Activated CD4-positive, alpha-beta T cell treated with anti-CD3 and anti-CD28 coated beads for 36 hours (primary cell): Measurements from ENCODE around the gene CELA2B. TPM values are rescaled to one million over a fixed set of nuclear protein-coding genes. Genes with fewer than 3 reads are reported as not detected.
"Not testable (repeated sequence)": the region's sequence is repeated elsewhere in the genome, so short reads cannot be mapped to it uniquely, and the experiment has no call there.

Experiments used
- ATAC-seq: fragments of 200-7000 bp; cut with Tn5 transposase; one replicate; pipeline ENCODE4 v1.10.0; 2021; ENCODE audit warnings: mild to moderate bottlenecking, moderate library complexity
- CTCF ChIA-PET: fragments of 350-600 bp; sonication (Branson Sonifier 250); formaldehyde crosslinking; loops from one replicate; lab custom pipeline; 2021; ENCODE audit warnings: antibody characterized with exemption; lab: Charles Lee
- POLR2A ChIA-PET: fragments of 350-600 bp; sonication (Branson Sonifier 250); formaldehyde crosslinking; loops from one replicate; lab custom pipeline; 2021; ENCODE audit warnings: antibody characterized with exemption, inconsistent platforms; lab: Charles Lee
- DNase-seq: peaks from one replicate; pipeline ENCODE4 v3.0.0-alpha.2; 2020
- H3K27ac Mint-ChIP-seq: one replicate; pipeline ENCODE4 v1.8.0; 2021; ENCODE audit warnings: mixed read lengths
- H3K27me3 Mint-ChIP-seq: one replicate; pipeline ENCODE4 v1.8.0; 2021; ENCODE audit warnings: mixed read lengths
- H3K36me3 Mint-ChIP-seq: one replicate; pipeline ENCODE4 v1.8.0; 2021; ENCODE audit warnings: low read depth, mixed read lengths
- H3K4me1 Mint-ChIP-seq: one replicate; pipeline ENCODE4 v1.8.0; 2021; ENCODE audit warnings: mixed read lengths
- H3K4me3 Mint-ChIP-seq: one replicate; pipeline ENCODE4 v1.8.0; 2021; ENCODE audit warnings: mild to moderate bottlenecking, moderate library complexity, mixed read lengths
- H3K9me3 Mint-ChIP-seq: one replicate; pipeline ENCODE4 v1.8.0; 2021; ENCODE audit warnings: low read depth, mixed read lengths
- intact Hi-C, 2 experiments: fragments of 100-400 bp; cut with DNase I in 1 of 2; cut with micrococcal nuclease in 1 of 2; formaldehyde crosslinking; loops; one replicate each; pipeline versions ENCODE4 v1.14.2 to v1.15.1; 2022 to 2024; cut with DNase I, micrococcal nuclease
- total RNA-seq, 2 experiments: library from RNA; stranded (reverse); gene quantifications; one replicate each; pipeline ENCODE4 v1.2.3, GENCODE V29; 2021

CELA2B gene
- total RNA-seq, 2 experiments from 2014 or later, result not detected

DNA sequence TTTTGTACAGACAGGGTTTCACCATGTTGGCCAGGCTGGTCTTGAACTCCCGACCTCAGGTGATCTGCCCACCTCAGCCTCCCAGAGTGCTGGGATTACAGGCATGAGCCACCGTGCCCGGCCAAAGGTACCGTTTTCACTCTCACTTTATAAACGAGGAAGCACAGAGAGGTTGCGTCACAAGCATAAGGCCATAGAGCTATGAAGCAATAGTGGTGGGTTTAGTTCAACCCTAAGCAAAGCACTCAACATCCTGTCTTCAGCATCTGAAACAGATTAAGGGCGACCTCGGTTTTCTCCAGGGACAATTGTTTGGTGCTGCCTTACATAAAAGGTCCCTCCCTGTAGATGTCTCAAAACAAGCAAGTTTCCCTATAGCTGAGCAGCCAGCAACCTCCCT lies 41.2 kb upstream of the CELA2B start:
- H3K27ac Mint-ChIP-seq, H3K9me3 Mint-ChIP-seq, H3K27me3 Mint-ChIP-seq, H3K4me3 Mint-ChIP-seq, DNase-seq, ATAC-seq, H3K36me3 Mint-ChIP-seq, H3K4me1 Mint-ChIP-seq, POLR2A ChIA-PET: not testable (repeated sequence)
- intact Hi-C loops, result loop anchor here in 1 of 2 experiments (10.0 kb wide), 1 partner anchor 310 kb away; no protein-coding TSS in a partner anchor
- CTCF ChIA-PET, result interaction anchor here (1.0 to 13.3 kb wide), 3 partner anchors 8 to 114 kb away, joined by 4 to 183 read pairs (median 4); no protein-coding TSS in a partner anchor

DNA sequence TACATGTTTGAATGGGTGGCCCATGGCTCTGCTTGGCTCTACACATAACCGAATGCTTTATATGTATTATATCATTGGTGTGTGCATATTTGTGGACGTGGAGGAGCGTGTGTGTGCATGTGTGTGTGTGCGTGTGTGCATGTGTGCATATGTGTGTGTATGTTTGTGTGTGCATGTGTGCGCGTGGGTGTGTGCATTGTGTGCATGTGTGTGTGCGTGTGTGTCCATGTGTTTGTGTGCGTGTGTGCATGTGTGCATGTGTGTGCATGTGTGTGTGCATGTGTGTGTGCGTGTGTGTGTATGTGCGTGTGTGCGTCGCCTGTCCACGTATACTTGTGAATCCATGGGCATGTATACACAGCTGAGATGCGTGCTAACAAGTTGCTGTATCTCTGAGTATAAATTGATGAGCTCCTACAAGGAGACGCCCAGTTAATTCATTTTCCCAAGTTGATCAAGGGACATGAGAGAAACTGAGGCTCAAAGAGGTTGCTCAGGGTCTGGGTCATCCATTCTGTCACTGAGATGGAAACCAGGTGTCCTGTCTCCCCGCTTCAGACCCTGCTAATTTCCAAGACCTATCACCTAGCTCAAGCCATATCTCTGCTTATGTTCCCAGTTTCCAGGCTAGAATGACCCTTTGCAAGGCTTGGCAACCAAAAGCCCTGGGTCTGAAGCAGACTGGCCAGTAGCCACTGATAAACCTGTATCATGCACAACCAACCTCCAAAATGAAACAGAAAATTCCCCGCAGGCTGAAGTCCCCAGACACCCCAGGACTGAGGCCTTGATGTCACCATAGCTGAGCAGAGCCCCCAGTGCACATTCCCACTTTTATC lies 40.4 kb upstream of the CELA2B start:
- Mint-ChIP-seq H3K4me3 (no peak overlapping the region), H3K9me3 (no peaks in the 10 kb centered on the region), H3K27me3 (no peaks in the 10 kb centered on the region), H3K27ac (no peak overlapping the region), H3K4me1 (no peaks in the 10 kb centered on the region), H3K36me3 (no peaks in the 10 kb centered on the region)
- intact Hi-C loops, result loop anchor here in 1 of 2 experiments (10.0 kb wide), 1 partner anchor 311 kb away; no protein-coding TSS in a partner anchor
- DNase-seq (no peak), ATAC-seq (no peak)
- POLR2A ChIA-PET, result interaction anchor here (0.8 kb wide), 1 partner anchor 99 kb away, joined by 4 read pairs; no protein-coding TSS in a partner anchor
- CTCF ChIA-PET, result interaction anchor here (1.2 to 13.3 kb wide), 2 partner anchors 10 to 115 kb away, joined by 4 to 183 read pairs; no protein-coding TSS in a partner anchor

DNA sequence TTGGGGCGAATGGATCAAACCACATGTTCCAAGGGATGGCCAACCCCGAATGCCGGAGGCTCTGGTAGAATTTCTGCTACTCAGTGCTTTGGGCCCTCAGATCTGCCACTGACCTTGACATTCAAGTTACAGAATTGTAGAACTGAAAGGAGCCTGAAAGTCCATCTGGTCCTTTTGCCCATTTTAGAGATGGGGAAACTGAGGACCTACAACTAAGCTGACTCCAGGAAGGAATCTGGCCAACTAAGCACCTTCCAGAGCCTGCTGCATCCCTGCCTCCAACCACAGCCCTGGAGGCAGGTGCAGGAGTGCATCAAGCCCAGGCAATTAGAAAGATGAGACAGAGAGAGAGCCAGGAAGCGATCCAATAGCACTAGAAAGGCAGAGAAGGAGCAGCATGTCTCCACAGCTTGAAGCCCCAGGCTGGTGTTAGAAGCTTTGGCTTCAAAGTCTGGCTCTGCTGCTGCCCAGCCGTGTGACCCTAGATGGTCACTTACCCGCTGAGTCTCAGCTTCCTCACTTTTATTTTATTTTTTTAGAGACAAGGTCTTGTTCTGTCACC lies 38.9 kb upstream of the CELA2B start:
- no peak for DNase-seq
- Mint-ChIP-seq H3K27me3 (no peaks in the 10 kb centered on the region), H3K9me3 (no peaks in the 10 kb centered on the region), H3K36me3 (no peaks in the 10 kb centered on the region), H3K4me3 (no peak overlapping the region), H3K4me1 (no peaks in the 10 kb centered on the region), H3K27ac (no peak overlapping the region)
- intact Hi-C loops, result loop anchor here in 1 of 2 experiments (10.0 kb wide), 1 partner anchor 312 kb away; no protein-coding TSS in a partner anchor
- POLR2A ChIA-PET, result no interaction called here
- CTCF ChIA-PET, result interaction anchor here (0.6 to 13.3 kb wide), 3 partner anchors 63 to 163 kb away, joined by 3 to 183 read pairs (median 3); no protein-coding TSS in a partner anchor
- no peak for ATAC-seq

- intact Hi-C loops, result loop anchor here in 1 of 2 experiments (10.0 kb wide), 1 partner anchor 315 kb away; no protein-coding TSS in a partner anchor
- H3K9me3 Mint-ChIP-seq, result no peaks in the 10 kb centered on the region
- no peaks in the 10 kb centered on the region for H3K36me3 Mint-ChIP-seq
- H3K27me3 Mint-ChIP-seq, result no peaks in the 10 kb centered on the region
- POLR2A ChIA-PET, result no interaction called here
- CTCF ChIA-PET, result no interaction called here
- H3K4me1 Mint-ChIP-seq, result no peaks in the 10 kb centered on the region
- DNase-seq (no peak), ATAC-seq (no peak)
- no peak overlapping the region for H3K4me3 Mint-ChIP-seq
- no peak overlapping the region for H3K27ac Mint-ChIP-seq
Observed at GRCh38 chr1:15439325-15439724, 36.6 kb upstream of the CELA2B start.

- CTCF ChIA-PET, result no interaction called here
- H3K9me3 Mint-ChIP-seq, result no peaks in the 10 kb centered on the region
Observed at GRCh38 chr1:15440357-15440756, 35.5 kb upstream of the CELA2B start.

DNA sequence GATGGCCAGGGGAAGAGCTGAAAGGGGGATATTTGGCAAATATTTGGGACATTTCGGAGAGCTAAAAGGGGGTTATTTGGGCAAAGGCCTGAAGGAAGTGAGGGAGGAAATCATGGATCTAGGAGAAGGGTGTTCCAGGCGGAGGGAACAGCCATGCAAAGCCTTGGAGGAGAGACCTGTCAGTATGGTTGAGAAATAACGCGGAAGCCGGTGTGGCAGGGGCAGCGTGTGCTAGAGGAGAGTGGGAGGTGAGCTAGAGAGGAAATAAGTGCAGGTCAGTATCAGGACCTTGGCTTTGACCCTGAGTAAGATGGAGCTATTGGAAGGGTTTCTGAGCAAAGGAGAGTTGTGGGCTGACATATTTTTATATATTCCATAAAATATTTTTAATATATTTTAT lies 34.7 kb upstream of the CELA2B start:
- POLR2A ChIA-PET, result interaction anchor here (0.7 kb wide), 1 partner anchor 1819 kb away, joined by 4 read pairs; no protein-coding TSS in a partner anchor

More at GRCh38 chr1:15440357-15440756, 35.5 kb upstream of the CELA2B start:
- intact Hi-C loops, result no loop called here
- Mint-ChIP-seq H3K27me3 (no peaks in the 10 kb centered on the region), H3K36me3 (no peaks in the 10 kb centered on the region), H3K4me1 (no peaks in the 10 kb centered on the region), H3K27ac (no peak overlapping the region), H3K4me3 (no peak overlapping the region)
- POLR2A ChIA-PET, result no interaction called here
- ATAC-seq (no peak), DNase-seq (no peak)

DNA sequence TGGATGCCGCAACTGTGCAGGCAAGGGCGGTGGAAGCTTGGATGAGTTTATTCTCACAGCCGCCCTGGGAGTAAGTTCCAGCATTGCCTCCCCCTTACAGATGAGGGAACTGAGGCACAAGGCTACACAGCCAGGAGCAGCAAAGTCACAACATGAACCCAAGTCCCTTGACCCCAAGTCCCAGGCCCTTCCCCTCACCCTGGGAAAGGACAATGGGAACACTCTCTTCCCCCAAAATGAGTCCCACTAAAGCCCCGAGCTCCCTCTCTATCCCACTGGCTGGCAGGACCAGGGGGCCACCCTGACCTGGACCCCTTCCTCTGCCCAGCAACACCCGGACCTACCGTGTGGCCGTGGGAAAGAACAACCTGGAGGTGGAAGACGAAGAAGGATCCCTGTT lies 33.8 kb upstream of the CELA2B start:
- H3K9me3 Mint-ChIP-seq, result no peaks in the 10 kb centered on the region
- ChIA-PET CTCF (no interaction called here), POLR2A (interaction anchor here (0.7 kb wide), 1 partner anchor 1820 kb away, joined by 4 read pairs; no protein-coding TSS in a partner anchor)
- no peak for DNase-seq
- intact Hi-C loops, result no loop called here
- H3K4me1 Mint-ChIP-seq, result no peaks in the 10 kb centered on the region
- no peaks in the 10 kb centered on the region for H3K36me3 Mint-ChIP-seq
- H3K27ac Mint-ChIP-seq, result no peak overlapping the region
- H3K27me3 Mint-ChIP-seq, result peaks cover 4% of the 10 kb centered on the region
- H3K4me3 Mint-ChIP-seq, result no peak overlapping the region
- no peak for ATAC-seq

More for the DNA sequence above, 34.7 kb upstream of the CELA2B start:
- intact Hi-C loops, result no loop called here
- CTCF ChIA-PET, result interaction anchor here (0.7 kb wide), 1 partner anchor 118 kb away, joined by 6 read pairs; no protein-coding TSS in a partner anchor
- no peaks in the 10 kb centered on the region for H3K4me1 Mint-ChIP-seq
- peaks cover 4% of the 10 kb centered on the region for H3K27me3 Mint-ChIP-seq
- H3K4me3 Mint-ChIP-seq, result no peak overlapping the region
- ATAC-seq (no peak), DNase-seq (no peak)
- no peaks in the 10 kb centered on the region for H3K9me3 Mint-ChIP-seq
- H3K36me3 Mint-ChIP-seq, result no peaks in the 10 kb centered on the region
- no peak overlapping the region for H3K27ac Mint-ChIP-seq

DNA sequence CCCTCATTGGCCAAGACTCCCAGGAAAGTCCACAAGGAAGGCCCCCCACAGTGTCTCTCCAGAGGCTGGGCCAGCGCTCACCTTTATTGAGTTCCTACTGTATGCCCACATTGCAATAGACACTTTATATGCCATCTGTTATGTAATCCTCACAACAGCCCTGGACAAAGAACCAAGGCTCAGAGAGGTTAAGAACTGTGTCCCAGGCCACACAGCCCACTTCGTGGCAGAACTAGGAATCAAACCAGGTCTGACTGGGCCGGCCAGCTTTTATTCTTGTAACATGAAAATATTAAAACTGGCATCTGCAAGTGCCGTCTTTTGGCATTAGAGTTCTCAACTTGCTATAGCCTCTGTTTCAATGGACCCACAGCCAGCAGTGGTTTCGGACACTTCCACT lies 33.1 kb upstream of the CELA2B start:
- H3K9me3 Mint-ChIP-seq, result no peaks in the 10 kb centered on the region
- no peak for DNase-seq
- intact Hi-C loops, result no loop called here
- POLR2A ChIA-PET, result no interaction called here
- no peak overlapping the region for H3K27ac Mint-ChIP-seq
- peaks cover 7% of the 10 kb centered on the region for H3K27me3 Mint-ChIP-seq
- no peak overlapping the region for H3K4me3 Mint-ChIP-seq
- CTCF ChIA-PET, result interaction anchor here (1.0 to 1.1 kb wide), 2 partner anchors 8 to 120 kb away, joined by 4 read pairs; no protein-coding TSS in a partner anchor
- no peak for ATAC-seq
- no peaks in the 10 kb centered on the region for H3K36me3 Mint-ChIP-seq
- H3K4me1 Mint-ChIP-seq, result no peaks in the 10 kb centered on the region

DNA sequence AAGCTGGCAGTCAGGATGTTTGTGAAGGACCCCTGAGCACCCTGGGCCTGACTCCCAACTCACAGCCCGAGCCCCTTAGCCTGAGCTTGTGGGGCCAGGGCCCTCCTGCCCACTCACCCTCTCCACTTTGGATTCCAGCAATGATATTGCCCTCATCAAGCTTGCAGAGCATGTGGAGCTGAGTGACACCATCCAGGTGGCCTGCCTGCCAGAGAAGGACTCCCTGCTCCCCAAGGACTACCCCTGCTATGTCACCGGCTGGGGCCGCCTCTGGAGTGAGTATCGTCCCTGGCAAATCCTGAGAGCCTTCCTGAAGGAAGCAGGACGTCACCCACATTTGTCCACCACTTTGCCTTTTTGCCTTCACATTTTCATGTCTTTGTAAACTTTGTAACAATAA lies 32.6 kb upstream of the CELA2B start:
- DNase-seq (no peak), ATAC-seq (no peak)
- Mint-ChIP-seq H3K36me3 (no peaks in the 10 kb centered on the region), H3K4me3 (no peak overlapping the region), H3K27me3 (peaks cover 7% of the 10 kb centered on the region), H3K27ac (no peak overlapping the region), H3K9me3 (no peaks in the 10 kb centered on the region), H3K4me1 (no peaks in the 10 kb centered on the region)
- intact Hi-C loops, result no loop called here
- CTCF ChIA-PET, result interaction anchor here (1.0 to 1.9 kb wide), 3 partner anchors 9 to 120 kb away, joined by 4 to 8 read pairs (median 4); no protein-coding TSS in a partner anchor
- POLR2A ChIA-PET, result no interaction called here

GRCh38 chr1:15444468-15445389 lies 31.2 kb upstream of the CELA2B start:
- DNase-seq (no peak), ATAC-seq (no peak)
- intact Hi-C loops, result no loop called here
- ChIA-PET POLR2A (no interaction called here), CTCF (interaction anchor here (0.6 to 1.9 kb wide), 3 partner anchors 13 to 140 kb away, joined by 3 to 8 read pairs (median 4); no protein-coding TSS in a partner anchor)
- Mint-ChIP-seq H3K9me3 (no peaks in the 10 kb centered on the region), H3K27ac (no peak overlapping the region), H3K36me3 (no peaks in the 10 kb centered on the region), H3K27me3 (peaks cover 7% of the 10 kb centered on the region), H3K4me3 (no peak overlapping the region), H3K4me1 (no peaks in the 10 kb centered on the region)
